Psoas muscle (tissue), 8 donors: Measurements from ENCODE around the gene EYS. TPM values are rescaled to one million over a fixed set of nuclear protein-coding genes. Genes with fewer than 3 reads are reported as not detected.

Source experiments
- ATAC-seq, 4 donors: fragments of 200-7000 bp; cut with Tn5 transposase; one replicate each; pipeline ENCODE4 v1.9.1; 2020; ENCODE audit warnings: moderate library complexity in 3 of 4, mild to moderate bottlenecking in 2 of 4
- DNase-seq, 2 donors: peaks; one replicate each; pipeline ENCODE4 v3.0.0-alpha.2; 2020
- H3K27ac ChIP-seq: fragments of 200-600 bp; one replicate; pipeline ENCODE4 v1.8.0; 2022
- H3K27me3 ChIP-seq, 3 donors: fragments of 200-600 bp in 1 of 3; one replicate each; pipeline versions ENCODE4 v1.6.1 to v1.8.0; 2013 to 2022; ENCODE audit warnings: low read length in 2 of 3, mild to moderate bottlenecking in 2 of 3, moderate library complexity in 1 of 3; ENCODE audit not compliant: insufficient read depth in 3 of 3
- H3K36me3 ChIP-seq, 2 donors: fragments of 200-600 bp in 1 of 2; one replicate each; pipeline versions ENCODE4 v1.6.1 to v1.8.0; 2013 to 2022; ENCODE audit warnings: low read depth in 1 of 2, mild to moderate bottlenecking in 1 of 2, moderate library complexity in 1 of 2; ENCODE audit not compliant: insufficient read depth in 1 of 2
- H3K4me1 ChIP-seq: fragments of 200-600 bp; one replicate; pipeline ENCODE4 v1.8.0; 2022
- H3K4me3 ChIP-seq: fragments of 200-600 bp; one replicate; pipeline ENCODE4 v1.8.0; 2022; ENCODE audit warnings: mild to moderate bottlenecking
- H3K9me3 ChIP-seq: fragments of 200-600 bp; one replicate; pipeline ENCODE4 v1.8.0; 2022
- WGBS, 3 donors: extraction: QIAGEN DNeasy Blood & Tissue Kit; methylation state at CpG; one replicate each; pipeline versions ENCODE4 v1.1.6 to v1.1.7; 2013; 5-methylcytosine and 5-hydroxymethylcytosine counted together
- intact Hi-C, 2 donors: fragments of 100-400 bp; cut with DNase I; formaldehyde crosslinking; loops; one replicate each; pipeline versions ENCODE4 v1.11.0 to v1.14.2; 2022
- polyA plus RNA-seq, 3 donors: library from polyadenylated mRNA; stranded (reverse); fragments of 200-250 nt; gene quantifications; one replicate each; pipeline ENCODE4 v1.2.3, GENCODE V29; 2013
- total RNA-seq, 4 donors: library from RNA; stranded (reverse); fragmentation: NEBNext Ultra II Directional in 2 of 4; extraction: Animal tissue kit (Norgen Biotek cat#: 25700) in 2 of 4; gene quantifications; one replicate each; pipeline versions ENCODE4 v1.2.1 to v1.2.4, GENCODE V29; 2021 to 2023
- TF ChIP-seq, protein P1 (sequence below): fragments of 200-600 bp; IDR thresholded peaks from one replicate; pipeline ENCODE4 v1.8.0; 2022; ENCODE audit warnings: antibody characterized with exemption
- donor health status: healthy with polysubstance abuse.
- donor health status: DM: no; HTN: no; CAD: no; lungs with moderate emphysema.
- donor health status: Bipolar disorder and iron deficiency.
- donor health status: healthy.
- donor health status: DM: yes; HTN: yes; CAD: no.
- donor health status: DM: no; HTN: no; CAD: no.
- donor health status: DM: no; HTN: no; CAD: no.
- donor health status: DM: yes; HTN: yes; CAD: no.

Gene EYS
- total and polyA plus RNA-seq, 7 donors = under 0.01 TPM; not detected in 6

- Histone ChIP-seq H3K9me3 (no peaks in the 10 kb centered on the region), H3K27ac (no peak overlapping the region), H3K36me3 (no peaks in the 10 kb centered on the region), H3K27me3 (no peaks in the 10 kb centered on the region), H3K4me1 (no peaks in the 10 kb centered on the region), H3K4me3 (no peak overlapping the region)
- WGBS, 3 donors = 59 to 69% (median 68%) methylated on average over 1 of the region's 1 CpG
- ATAC-seq (no peak), DNase-seq (no peak)
- TF ChIP-seq, protein P1, sequence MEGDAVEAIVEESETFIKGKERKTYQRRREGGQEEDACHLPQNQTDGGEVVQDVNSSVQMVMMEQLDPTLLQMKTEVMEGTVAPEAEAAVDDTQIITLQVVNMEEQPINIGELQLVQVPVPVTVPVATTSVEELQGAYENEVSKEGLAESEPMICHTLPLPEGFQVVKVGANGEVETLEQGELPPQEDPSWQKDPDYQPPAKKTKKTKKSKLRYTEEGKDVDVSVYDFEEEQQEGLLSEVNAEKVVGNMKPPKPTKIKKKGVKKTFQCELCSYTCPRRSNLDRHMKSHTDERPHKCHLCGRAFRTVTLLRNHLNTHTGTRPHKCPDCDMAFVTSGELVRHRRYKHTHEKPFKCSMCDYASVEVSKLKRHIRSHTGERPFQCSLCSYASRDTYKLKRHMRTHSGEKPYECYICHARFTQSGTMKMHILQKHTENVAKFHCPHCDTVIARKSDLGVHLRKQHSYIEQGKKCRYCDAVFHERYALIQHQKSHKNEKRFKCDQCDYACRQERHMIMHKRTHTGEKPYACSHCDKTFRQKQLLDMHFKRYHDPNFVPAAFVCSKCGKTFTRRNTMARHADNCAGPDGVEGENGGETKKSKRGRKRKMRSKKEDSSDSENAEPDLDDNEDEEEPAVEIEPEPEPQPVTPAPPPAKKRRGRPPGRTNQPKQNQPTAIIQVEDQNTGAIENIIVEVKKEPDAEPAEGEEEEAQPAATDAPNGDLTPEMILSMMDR = no peak
- intact Hi-C loops = no loop called here
These were observed 1709.3 kb downstream of the EYS start for GRCh38 chr6:63997734-63998133.

GRCh38 chr6:63997221-63997620, 1709.8 kb downstream of the EYS start:
- H3K4me3 ChIP-seq = no peak overlapping the region
- no peak for ATAC-seq
- H3K27me3 ChIP-seq = no peaks in the 10 kb centered on the region
- intact Hi-C loops = no loop called here
- DNase-seq = no peak
- no peaks in the 10 kb centered on the region for H3K4me1 ChIP-seq
- H3K9me3 ChIP-seq = no peaks in the 10 kb centered on the region
- H3K36me3 ChIP-seq = no peaks in the 10 kb centered on the region
- WGBS, 3 donors = 29 to 57% (median 41%) methylated on average over 4 of the region's 4 CpGs
- TF ChIP-seq, protein P1 = no peak
- no peak overlapping the region for H3K27ac ChIP-seq

DNA sequence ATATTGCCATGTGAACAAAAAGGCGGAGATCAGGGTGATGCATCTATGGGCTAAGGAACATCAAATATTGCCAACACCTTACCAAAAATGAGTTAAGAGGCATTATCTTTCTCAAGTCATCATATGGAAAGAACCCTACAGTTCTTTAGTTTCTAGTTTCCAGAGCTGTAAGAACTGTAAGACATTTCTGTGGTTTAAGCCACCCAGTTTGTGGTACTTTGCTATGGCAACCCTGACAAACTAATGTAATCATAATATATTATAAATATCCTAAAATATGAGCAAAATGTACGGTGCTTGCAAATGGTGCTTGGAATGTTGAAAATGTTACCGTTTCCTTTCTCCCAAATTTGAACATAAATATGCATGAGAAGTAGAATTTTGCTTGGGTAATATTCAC, 1721.8 kb downstream of the EYS start:
- peaks cover 3% of the 10 kb centered on the region for H3K9me3 ChIP-seq
- no peaks in the 10 kb centered on the region for H3K36me3 ChIP-seq
- TF ChIP-seq, protein P1 = no peak
- ATAC-seq (no peak), DNase-seq (no peak)
- 84 to 87% (median 86%) methylated on average over 3 of the region's 3 CpGs for WGBS, 3 donors
- intact Hi-C loops = no loop called here
- H3K27ac ChIP-seq = no peak overlapping the region
- H3K27me3 ChIP-seq = no peaks in the 10 kb centered on the region
- H3K4me1 ChIP-seq = no peaks in the 10 kb centered on the region
- no peak overlapping the region for H3K4me3 ChIP-seq

GRCh38 chr6:63975699-63976098, 1731.3 kb downstream of the EYS start:
- no peaks in the 10 kb centered on the region for H3K27me3 ChIP-seq
- no peaks in the 10 kb centered on the region for H3K4me1 ChIP-seq
- TF ChIP-seq, protein P1 = no peak
- intact Hi-C loops = no loop called here
- no peaks in the 10 kb centered on the region for H3K36me3 ChIP-seq
- DNase-seq (no peak), ATAC-seq (no peak)
- H3K4me3 ChIP-seq = no peak overlapping the region
- no peak overlapping the region for H3K27ac ChIP-seq
- WGBS, 3 donors = 74 to 88% (median 84%) methylated on average over 1 of the region's 1 CpG
- H3K9me3 ChIP-seq = no peaks in the 10 kb centered on the region

DNA sequence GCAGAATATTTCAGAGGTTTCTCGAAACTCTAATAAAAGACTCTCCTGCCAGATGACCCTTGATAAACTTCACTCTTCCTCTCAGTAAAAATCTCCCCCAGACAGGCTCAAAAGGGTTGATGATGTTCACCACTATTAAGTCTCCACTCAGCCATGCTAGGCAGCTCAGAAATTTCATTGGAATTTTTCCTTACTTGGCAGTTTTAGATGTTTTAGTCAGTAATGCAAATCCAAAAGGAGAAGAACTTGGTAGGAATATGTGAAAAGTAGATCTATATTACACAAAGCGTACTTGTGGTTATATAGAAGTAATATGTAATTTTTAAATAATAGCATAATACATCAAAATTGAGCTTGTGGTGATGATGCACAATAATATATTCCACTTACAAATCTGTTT, 1738.4 kb downstream of the EYS start:
- no peaks in the 10 kb centered on the region for H3K27me3 ChIP-seq
- no peaks in the 10 kb centered on the region for H3K4me1 ChIP-seq
- intact Hi-C loops = no loop called here
- no peak for ATAC-seq
- H3K9me3 ChIP-seq = no peaks in the 10 kb centered on the region
- H3K27ac ChIP-seq = no peak overlapping the region
- no peak overlapping the region for H3K4me3 ChIP-seq
- TF ChIP-seq, protein P1 = no peak
- no peak for DNase-seq
- H3K36me3 ChIP-seq = no peaks in the 10 kb centered on the region
- WGBS, 3 donors = 71 to 88% (median 77%) methylated on average over 2 of the region's 2 CpGs
